Cerebellar cortex (tissue), 1 donor: ENCODE measurements around the gene SH2D1B.

Experiments
- DNase-seq: peaks from one replicate; pipeline ENCODE4 v3.0.0-alpha.2; 2015; ENCODE audit warnings: low spot score

SH2D1B gene

GRCh38 chr1:162381941-162382750, 29.8 kb downstream of the SH2D1B start:
- DNase-seq, result no peak

GRCh38 chr1:162381383-162381782, 30.6 kb downstream of the SH2D1B start, which contains the start of gene C1orf226:
TSS of gene C1orf226 (plus strand) at chr1:162381728. CDS start at chr1:162381902, 174 bp downstream.
- no peak for DNase-seq

GRCh38 chr1:162380061-162380846, 31.7 kb downstream of the SH2D1B start:
- DNase-seq, result no peak

- no peak for DNase-seq
Observed at GRCh38 chr1:162376691-162377090, 35.2 kb downstream of the SH2D1B start, which contains the start of gene SPATA46. TSS of gene SPATA46 (minus strand) at chr1:162376854. CDS start at chr1:162376790, 64 bp downstream.

- DNase-seq, result no peak
Observed at GRCh38 chr1:162375463-162375862, 36.5 kb downstream of the SH2D1B start.

- DNase-seq, result no peak
Observed at GRCh38 chr1:162374406-162374805, 37.5 kb downstream of the SH2D1B start.

- peak; percentile 19 for DNase-seq
Observed at GRCh38 chr1:162373541-162374260, 38.2 kb downstream of the SH2D1B start.

GRCh38 chr1:162373072-162373427, 38.9 kb downstream of the SH2D1B start:
- no peak for DNase-seq

- DNase-seq, result no peak
Observed at GRCh38 chr1:162372159-162373071, 39.5 kb downstream of the SH2D1B start.

- DNase-seq, result no peak
Observed at GRCh38 chr1:162371611-162372010, 40.3 kb downstream of the SH2D1B start.

- no peak for DNase-seq
Observed at GRCh38 chr1:162370721-162371120, 41.2 kb downstream of the SH2D1B start.

GRCh38 chr1:162370161-162370560, 41.8 kb downstream of the SH2D1B start:
- DNase-seq, result no peak

GRCh38 chr1:162369571-162369970, 42.4 kb downstream of the SH2D1B start:
- no peak for DNase-seq

- no peak for DNase-seq
Observed at GRCh38 chr1:162368451-162368850, 43.5 kb downstream of the SH2D1B start.

- no peak for DNase-seq
Observed at GRCh38 chr1:162367772-162368171, 44.2 kb downstream of the SH2D1B start.

GRCh38 chr1:162367073-162367472, 44.9 kb downstream of the SH2D1B start:
- DNase-seq, result no peak

- no peak for DNase-seq
Observed at GRCh38 chr1:162366671-162367070, 45.3 kb downstream of the SH2D1B start.

GRCh38 chr1:162366149-162366548, 45.8 kb downstream of the SH2D1B start:
- DNase-seq, result no peak

GRCh38 chr1:162365284-162366020, 46.5 kb downstream of the SH2D1B start:
- no peak for DNase-seq

GRCh38 chr1:162364498-162364897, 47.4 kb downstream of the SH2D1B start:
- no peak for DNase-seq

GRCh38 chr1:162363823-162364222, 48.1 kb downstream of the SH2D1B start:
- DNase-seq, result no peak
